Dedifferentiated amniotic fluid mesenchymal stem cell (primary cell): ENCODE measurements around the gene CYB561D2.

Experiments
- DNase-seq: peaks from one replicate; pipeline ENCODE4 v3.0.0-alpha.2; 2016; ENCODE audit errors: extremely low spot score

Gene CYB561D2

GRCh38 chr3:50365080-50365841 lies 14.6 kb downstream of the CYB561D2 start:
- no peak for DNase-seq

- DNase-seq = no peak
These were observed 15.2 kb downstream of the CYB561D2 start for GRCh38 chr3:50365842-50366220.

GRCh38 chr3:50369012-50369670 lies 18.5 kb downstream of the CYB561D2 start:
- DNase-seq = no peak

GRCh38 chr3:50370594-50370993 lies 19.9 kb downstream of the CYB561D2 start:
- DNase-seq = no peak

- DNase-seq = no peak
These were observed 20.5 kb downstream of the CYB561D2 start for GRCh38 chr3:50371133-50371685.

- no peak for DNase-seq
These were observed 21.7 kb downstream of the CYB561D2 start for GRCh38 chr3:50372349-50372748.

- no peak for DNase-seq
These were observed 22.7 kb downstream of the CYB561D2 start for GRCh38 chr3:50373146-50374051.

- no peak for DNase-seq
These were observed 23.9 kb downstream of the CYB561D2 start for GRCh38 chr3:50374363-50375257.

GRCh38 chr3:50375258-50375931 lies 24.7 kb downstream of the CYB561D2 start:
- no peak for DNase-seq

- DNase-seq = no peak
These were observed 27.4 kb downstream of the CYB561D2 start for GRCh38 chr3:50378024-50378423.

- no peak for DNase-seq
These were observed 28.1 kb downstream of the CYB561D2 start for GRCh38 chr3:50378757-50379156.

- no peak for DNase-seq
These were observed 29.9 kb downstream of the CYB561D2 start for GRCh38 chr3:50380405-50381085.

- DNase-seq = no peak
These were observed 30.7 kb downstream of the CYB561D2 start for GRCh38 chr3:50381383-50381782.

GRCh38 chr3:50382722-50383121 lies 32.1 kb downstream of the CYB561D2 start:
- DNase-seq = no peak

- no peak for DNase-seq
These were observed 33.1 kb downstream of the CYB561D2 start for GRCh38 chr3:50383750-50384149.

GRCh38 chr3:50385754-50386153 lies 35.1 kb downstream of the CYB561D2 start:
- DNase-seq = no peak

GRCh38 chr3:50388016-50388719 lies 37.5 kb downstream of the CYB561D2 start:
- no peak for DNase-seq

GRCh38 chr3:50388720-50389413 lies 38.2 kb downstream of the CYB561D2 start:
- DNase-seq = no peak

- no peak for DNase-seq
These were observed 38.7 kb downstream of the CYB561D2 start for GRCh38 chr3:50389414-50389767.
